H1 (cell line): ENCODE measurements around the gene SOBP. TPM values are rescaled to one million over a fixed set of nuclear protein-coding genes. Genes with fewer than 3 reads are reported as not detected.

Experiments used
- CTCF ChIA-PET: fragments of 300-600 bp; sonication (Branson Sonifier 250); formaldehyde crosslinking; loops from one replicate; lab custom pipeline; 2021; ENCODE audit not compliant: partially characterized antibody; lab: Charles Lee
- POLR2A ChIA-PET: fragments of 300-600 bp; sonication (Branson Sonifier 250); formaldehyde crosslinking; loops from one replicate; lab custom pipeline; 2021; ENCODE audit warnings: inconsistent platforms; ENCODE audit not compliant: partially characterized antibody; lab: Charles Lee
- DNase-seq, 2 experiments: peaks; one replicate each; pipeline versions ENCODE4 v3.0.0 to v3.0.0-alpha.2; 2010 to 2022; ENCODE audit warnings: low spot score in 2 of 2, low read depth in 1 of 2, mixed read lengths in 1 of 2
- FAIRE-seq: peaks from 2 replicates; lab custom pipeline; 2011; peaks lifted over from hg19 to GRCh38; lab: Jason Lieb, UNC
- H2AFZ ChIP-seq: 2 replicates; pipeline ENCODE4 v1.8.1; 2012; ENCODE audit warnings: low read length, inconsistent platforms
- H2AK5ac ChIP-seq: 2 replicates; pipeline ENCODE4 v1.6.1; 2013; ENCODE audit warnings: low read depth, low read length
- H2BK120ac ChIP-seq: replicated peaks from 2 replicates; pipeline ENCODE3; 2013; ENCODE audit warnings: low read depth, low read length, inconsistent platforms
- H2BK12ac ChIP-seq: 2 replicates; pipeline ENCODE4 v1.6.1; 2013; ENCODE audit warnings: low read depth, low read length
- H2BK15ac ChIP-seq: 2 replicates; pipeline ENCODE4 v1.6.1; 2013; ENCODE audit warnings: low read length
- H2BK20ac ChIP-seq: 2 replicates; pipeline ENCODE4 v1.6.1; 2013; ENCODE audit warnings: low read length
- H2BK5ac ChIP-seq: 2 replicates; pipeline ENCODE4 v1.6.1; 2013; ENCODE audit warnings: low read depth, low read length
- H3K14ac ChIP-seq: 2 replicates; pipeline ENCODE4 v1.6.1; 2013; ENCODE audit warnings: inconsistent platforms; ENCODE audit not compliant: insufficient read length
- H3K18ac ChIP-seq: 2 replicates; pipeline ENCODE4 v1.6.1; 2013; ENCODE audit warnings: low read length; ENCODE audit errors: extremely low read depth
- H3K23ac ChIP-seq: 2 replicates; pipeline ENCODE4 v1.6.1; 2013; ENCODE audit warnings: inconsistent platforms; ENCODE audit not compliant: insufficient read length
- H3K23me2 ChIP-seq: 2 replicates; pipeline ENCODE4 v1.6.1; 2013; ENCODE audit warnings: low read depth, low read length
- H3K27ac ChIP-seq: 2 replicates; pipeline ENCODE4 v1.6.1; 2011; ENCODE audit warnings: low read depth, low read length, inconsistent platforms
- H3K27me3 ChIP-seq, 4 experiments: replicated peaks in 1 of 4; 1 replicate in 1 of 4; 2 replicates in 3 of 4; pipeline versions ENCODE4 v1.6.1 to v1.8.1; 2011 to 2013; ENCODE audit warnings: low read length in 3 of 4, mild to moderate bottlenecking in 3 of 4, inconsistent platforms in 2 of 4, mixed read lengths in 2 of 4, moderate library complexity in 1 of 4; ENCODE audit not compliant: control insufficient read depth in 3 of 4, insufficient read depth in 3 of 4; ENCODE audit errors: extremely low read depth in 1 of 4
- H3K36me3 ChIP-seq, 4 experiments: 2 replicates each; pipeline versions ENCODE4 v1.6.1 to v1.8.1; 2011 to 2013; ENCODE audit warnings: mild to moderate bottlenecking in 4 of 4, low read length in 3 of 4, moderate library complexity in 2 of 4, control low read depth in 1 of 4, inconsistent platforms in 1 of 4; ENCODE audit not compliant: insufficient read depth in 4 of 4, control insufficient read depth in 2 of 4
- H3K4ac ChIP-seq: replicated peaks from 2 replicates; pipeline ENCODE3; 2013; ENCODE audit warnings: low read length, low read depth, mixed read lengths, inconsistent platforms; ENCODE audit not compliant: insufficient read length
- H3K4me1 ChIP-seq, 4 experiments: replicated peaks in 1 of 4; 1 replicate in 1 of 4; 2 replicates in 3 of 4; pipeline versions ENCODE4 v1.6.1 to v1.8.1; 2011 to 2013; ENCODE audit warnings: low read length in 3 of 4, inconsistent platforms in 2 of 4, mixed read lengths in 1 of 4; ENCODE audit not compliant: insufficient read depth in 4 of 4, control insufficient read depth in 3 of 4
- H3K4me2 ChIP-seq, 2 experiments: 2 replicates each; pipeline versions ENCODE4 v1.6.1 to v1.8.1; 2011 to 2013; ENCODE audit warnings: low read depth in 2 of 2, low read length in 2 of 2, control low read depth in 1 of 2, inconsistent platforms in 1 of 2, mild to moderate bottlenecking in 1 of 2; ENCODE audit not compliant: insufficient read depth in 1 of 2
- H3K4me3 ChIP-seq, 4 experiments: fragments of 200-600, 300-600 bp in 1 of 4; sonication (generic), shearing (Covaris generic), sonication (Bioruptor Twin) in 1 of 4; 2 replicates each; pipeline versions ENCODE4 v1.5.1 to v1.8.1; 2011 to 2016; ENCODE audit warnings: low read length in 4 of 4, low read depth in 3 of 4, control low read depth in 2 of 4, inconsistent platforms in 2 of 4, mild to moderate bottlenecking in 2 of 4, mixed read lengths in 1 of 4, moderate library complexity in 1 of 4; ENCODE audit not compliant: insufficient read depth in 2 of 4; ENCODE audit errors: extremely low read depth in 1 of 4
- H3K56ac ChIP-seq: replicated peaks from 2 replicates; pipeline ENCODE3; 2013; ENCODE audit warnings: low read depth, mild to moderate bottlenecking, mixed read lengths, low read length, inconsistent platforms; ENCODE audit not compliant: insufficient read length
- H3K79me1 ChIP-seq: 2 replicates; pipeline ENCODE4 v1.6.1; 2013; ENCODE audit warnings: low read depth, low read length, control low read depth
- H3K79me2 ChIP-seq, 2 experiments: 2 replicates each; pipeline versions ENCODE4 v1.6.1 to v1.8.1; 2012 to 2013; ENCODE audit warnings: low read length in 2 of 2, mild to moderate bottlenecking in 2 of 2, inconsistent platforms in 1 of 2; ENCODE audit not compliant: insufficient read depth in 2 of 2, control insufficient read depth in 1 of 2
- H3K9ac ChIP-seq, 4 experiments: replicated peaks in 1 of 4; 1 replicate in 1 of 4; 2 replicates in 3 of 4; pipeline versions ENCODE4 v1.6.1 to v1.8.1; 2011 to 2013; ENCODE audit warnings: low read depth in 3 of 4, low read length in 3 of 4, control low read depth in 2 of 4, mild to moderate bottlenecking in 2 of 4, moderate library complexity in 2 of 4, inconsistent platforms in 1 of 4; ENCODE audit errors: extremely low read depth in 1 of 4
- H3K9me3 ChIP-seq, 2 experiments: 2 replicates each; pipeline versions ENCODE4 v1.6.1 to v1.8.1; 2012 to 2013; ENCODE audit warnings: mild to moderate bottlenecking in 2 of 2, moderate library complexity in 2 of 2, control low read depth in 1 of 2, inconsistent platforms in 1 of 2, low read depth in 1 of 2, low read length in 1 of 2, mixed read lengths in 1 of 2; ENCODE audit not compliant: insufficient read depth in 2 of 2
- H4K20me1 ChIP-seq, 2 experiments: replicated peaks in 1 of 2; 2 replicates each; pipeline versions ENCODE3 to v1.8.1; 2011 to 2013; ENCODE audit warnings: inconsistent platforms in 2 of 2, low read length in 2 of 2, mild to moderate bottlenecking in 1 of 2; ENCODE audit not compliant: insufficient read depth in 2 of 2, control insufficient read depth in 1 of 2
- H4K5ac ChIP-seq: 2 replicates; pipeline ENCODE4 v1.6.1; 2013; ENCODE audit warnings: low read length, low read depth, mixed read lengths, inconsistent platforms; ENCODE audit not compliant: insufficient read length
- H4K8ac ChIP-seq: 2 replicates; pipeline ENCODE4 v1.8.0; 2013; ENCODE audit warnings: mild to moderate bottlenecking, moderate library complexity, low read length, inconsistent platforms; ENCODE audit not compliant: insufficient read depth; ENCODE audit errors: extremely low read depth
- H4K91ac ChIP-seq: replicated peaks from 2 replicates; pipeline ENCODE3; 2013; ENCODE audit warnings: low read length, mixed read lengths, inconsistent platforms; ENCODE audit not compliant: insufficient read length
- BCL11A ChIP-seq, 2 experiments: IDR thresholded peaks; one replicate each; pipeline ENCODE4 v1.6.1; 2011; ENCODE audit warnings: low read depth in 2 of 2, low read length in 2 of 2, mild to moderate bottlenecking in 2 of 2
- CHD2 ChIP-seq: IDR thresholded peaks from 2 replicates; pipeline ENCODE4 v1.6.1; 2012; ENCODE audit warnings: low read length, improper control_type of control experiment
- EZH2 ChIP-seq: fragments of 200-600 bp; sonication (generic); IDR thresholded peaks from 2 replicates; pipeline ENCODE4 v1.7.1; 2012; ENCODE audit warnings: low read depth, mild to moderate bottlenecking, moderate library complexity, low read length, inconsistent platforms; ENCODE audit not compliant: severe bottlenecking
- MAX ChIP-seq: IDR thresholded peaks from 2 replicates; pipeline ENCODE4 v1.6.1; 2012; ENCODE audit warnings: inconsistent platforms
- SAP30 ChIP-seq: fragments of 300-600 bp; sonication (generic); IDR thresholded peaks from 2 replicates; pipeline ENCODE4 v1.7.1; 2012; ENCODE audit warnings: low read length, moderate library complexity, mild to moderate bottlenecking, inconsistent platforms; ENCODE audit not compliant: insufficient read depth, insufficient replicate concordance
- SP2 ChIP-seq: IDR thresholded peaks from 2 replicates; pipeline ENCODE4 v1.6.1; 2012; ENCODE audit warnings: mild to moderate bottlenecking, low read length, inconsistent platforms
- WGBS, 2 experiments: shearing (Covaris generic) in 1 of 2; methylation state at CpG; one replicate each; pipeline versions ENCODE4 v1.1.6 to v1.1.7; 2013 to 2015; ENCODE audit warnings: low lambda C conversion rate in 2 of 2, mixed read lengths in 2 of 2, inconsistent platforms in 1 of 2, low coverage in 1 of 2, missing lambda C conversion rate in 1 of 2; ENCODE audit not compliant: insufficient replicate concordance in 2 of 2, insufficient coverage in 1 of 2, insufficient read length in 1 of 2; ENCODE audit errors: extremely low coverage in 1 of 2, missing lambda C conversion rate in 1 of 2; 5-methylcytosine and 5-hydroxymethylcytosine counted together
- polyA plus RNA-seq, 7 experiments: library from polyadenylated mRNA; depleted of rRNA in 3 of 7; stranded (reverse) in 5 of 7; unstranded in 2 of 7; fragments of >200 nt in 5 of 7; fragments of 200-250 nt in 2 of 7; gene quantifications; 1 replicate in 5 of 7; 2 replicates in 1 of 7; 4 replicates in 1 of 7; pipeline versions ENCODE4 v1.2.1 to v1.2.3, GENCODE V29; 2011 to 2013; ENCODE audit warnings: missing spikeins in 2 of 7, mixed read lengths in 2 of 7
- total RNA-seq: library from RNA; stranded (reverse); fragmentation: NEBNext Ultra II Directional; extraction: Animal tissue kit (Norgen Biotek cat#: 25700); gene quantifications from 2 replicates; pipeline ENCODE4 v1.2.1, GENCODE V29; 2021

SOBP gene
- total and polyA plus RNA-seq, 2 of the 8 experiments (the other 6 are each of a cell fraction or from before 2014, with no cell fraction given) = 0.45 to 6.2 TPM

GRCh38 chr6:107660839-107661238 is 170.9 kb downstream of the SOBP start:
- Histone ChIP-seq H2AFZ (no peak overlapping the region), H3K79me1 (no peaks in the 10 kb centered on the region), H3K4me1 (peaks cover 0 to 14% (median 4%) of the 10 kb centered on the region in 4 experiments; a peak in 5 of 7 replicates), H3K79me2 (no peaks in the 10 kb centered on the region), H3K18ac (no peak overlapping the region), H2BK12ac (no peak overlapping the region), H3K27me3 (no peaks in the 10 kb centered on the region), H3K9ac (no peak overlapping the region), H3K23ac (no peak overlapping the region), H2BK5ac (no peak overlapping the region), H4K91ac (no peak overlapping the region), H3K23me2 (no peaks in the 10 kb centered on the region), H3K9me3 (no peaks in the 10 kb centered on the region), H2AK5ac (no peak overlapping the region), H3K56ac (no peak overlapping the region), H2BK20ac (no peak overlapping the region), H3K27ac (no peak overlapping the region), H3K4ac (no peak overlapping the region), H2BK120ac (no peak overlapping the region), H2BK15ac (no peak overlapping the region), H4K8ac (no peak overlapping the region), H4K20me1 (no peaks in the 10 kb centered on the region), H3K4me3 (no peak overlapping the region), H3K36me3 (no peaks in the 10 kb centered on the region; a peak in 1 of 8 replicates), H3K14ac (no peak overlapping the region), H4K5ac (no peak overlapping the region), H3K4me2 (no peak overlapping the region)
- CTCF ChIA-PET = interaction anchor here (1.2 kb wide), 1 partner anchor 56 kb away, joined by 3 read pairs; no protein-coding TSS in a partner anchor
- POLR2A ChIA-PET = no interaction called here
- FAIRE-seq (no peak), DNase-seq (no peak)
- TF ChIP-seq EZH2 = no peak
- TF ChIP-seq BCL11A (IDR thresholded peaks at IDR 0.05; ENCODE audit: low read depth in 2 of 2, low read length in 2 of 2) = no peak
- no peak for TF ChIP-seq SP2
- TF ChIP-seq CHD2 = no peak
- TF ChIP-seq MAX = no peak
- TF ChIP-seq SAP30 = no peak
- 87% methylated on average over 11 of the region's 11 CpGs; no CpG with 5 or more reads in 1 of the 2 experiments for WGBS, 2 experiments
